HG02981 (cell line): ENCODE results near the gene LMNB1.

Experiments
- ATAC-seq: cut with Tn5 transposase; IDR thresholded peaks from one replicate; pipeline ENCODE4 v1.9.1; 2021; ENCODE audit warnings: mild to moderate bottlenecking, moderate library complexity; ENCODE audit not compliant: unreplicated experiment

Gene LMNB1

GRCh38 chr5:126883564-126884245 is 106.8 kb downstream of the LMNB1 start:
- ATAC-seq: no peak

GRCh38 chr5:126884269-126884819 is 107.4 kb downstream of the LMNB1 start:
- ATAC-seq: no peak
